ENCODE data around the gene TMEM53. TPM values are rescaled to one million over a fixed set of nuclear protein-coding genes. Genes with fewer than 3 reads are reported as not detected.
A peak's percentile ranks its signal among the peaks of the same experiment; 100 is the strongest.

TMEM53 gene
- total RNA-seq, 1 experiment from 2014 or later, result 8.2 TPM

- TF ChIP-seq ZSCAN18 (CRISPR knock-in tag; IDR thresholded peaks at IDR 0.05) (no peak), NR3C1 (CRISPR knock-in tag; conservative IDR thresholded peaks at IDR 0.05; ENCODE audit: low read depth) (no peak), HMGA2 (CRISPR knock-in tag; IDR thresholded peaks at IDR 0.05) (no peak), GABPB1 (CRISPR knock-in tag; IDR thresholded peaks at IDR 0.05) (no peak), ZNF219 (CRISPR knock-in tag; IDR thresholded peaks at IDR 0.05; ENCODE audit: borderline replicate concordance) (no peak)
- TF ChIP-seq, protein P1, sequence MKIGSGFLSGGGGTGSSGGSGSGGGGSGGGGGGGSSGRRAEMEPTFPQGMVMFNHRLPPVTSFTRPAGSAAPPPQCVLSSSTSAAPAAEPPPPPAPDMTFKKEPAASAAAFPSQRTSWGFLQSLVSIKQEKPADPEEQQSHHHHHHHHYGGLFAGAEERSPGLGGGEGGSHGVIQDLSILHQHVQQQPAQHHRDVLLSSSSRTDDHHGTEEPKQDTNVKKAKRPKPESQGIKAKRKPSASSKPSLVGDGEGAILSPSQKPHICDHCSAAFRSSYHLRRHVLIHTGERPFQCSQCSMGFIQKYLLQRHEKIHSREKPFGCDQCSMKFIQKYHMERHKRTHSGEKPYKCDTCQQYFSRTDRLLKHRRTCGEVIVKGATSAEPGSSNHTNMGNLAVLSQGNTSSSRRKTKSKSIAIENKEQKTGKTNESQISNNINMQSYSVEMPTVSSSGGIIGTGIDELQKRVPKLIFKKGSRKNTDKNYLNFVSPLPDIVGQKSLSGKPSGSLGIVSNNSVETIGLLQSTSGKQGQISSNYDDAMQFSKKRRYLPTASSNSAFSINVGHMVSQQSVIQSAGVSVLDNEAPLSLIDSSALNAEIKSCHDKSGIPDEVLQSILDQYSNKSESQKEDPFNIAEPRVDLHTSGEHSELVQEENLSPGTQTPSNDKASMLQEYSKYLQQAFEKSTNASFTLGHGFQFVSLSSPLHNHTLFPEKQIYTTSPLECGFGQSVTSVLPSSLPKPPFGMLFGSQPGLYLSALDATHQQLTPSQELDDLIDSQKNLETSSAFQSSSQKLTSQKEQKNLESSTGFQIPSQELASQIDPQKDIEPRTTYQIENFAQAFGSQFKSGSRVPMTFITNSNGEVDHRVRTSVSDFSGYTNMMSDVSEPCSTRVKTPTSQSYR (CRISPR knock-in tag; IDR thresholded peaks at IDR 0.05), result no peak
Observed at GRCh38 chr1:44644806-44645205, 29.5 kb downstream of the TMEM53 start (continued).

- ChIA-PET CTCF (interaction anchor here (6.9 kb wide), 1 partner anchor 8 kb away, joined by 42 read pairs; no protein-coding TSS in a partner anchor), POLR2A (no interaction called here)
- DNase-seq (ENCODE audit: low spot score) (no peak), ATAC-seq (no peak)
- peaks cover 2% of the 10 kb centered on the region for H3K4me1 Mint-ChIP-seq
- H3K27me3 Mint-ChIP-seq (ENCODE audit: low read depth), result no peaks in the 10 kb centered on the region
- no peaks in the 10 kb centered on the region for H3K9me3 Mint-ChIP-seq
- no peak overlapping the region for H3K27ac Mint-ChIP-seq
- no peak overlapping the region for H3K4me3 Mint-ChIP-seq
- H3K36me3 Mint-ChIP-seq, result peaks cover 55% of the 10 kb centered on the region
- no peak for TF ChIP-seq ZNF263 (CRISPR knock-in tag; IDR thresholded peaks at IDR 0.05; ENCODE audit: low read depth)
Observed at GRCh38 chr1:44643721-44644334, 30.5 kb downstream of the TMEM53 start.

DNA sequence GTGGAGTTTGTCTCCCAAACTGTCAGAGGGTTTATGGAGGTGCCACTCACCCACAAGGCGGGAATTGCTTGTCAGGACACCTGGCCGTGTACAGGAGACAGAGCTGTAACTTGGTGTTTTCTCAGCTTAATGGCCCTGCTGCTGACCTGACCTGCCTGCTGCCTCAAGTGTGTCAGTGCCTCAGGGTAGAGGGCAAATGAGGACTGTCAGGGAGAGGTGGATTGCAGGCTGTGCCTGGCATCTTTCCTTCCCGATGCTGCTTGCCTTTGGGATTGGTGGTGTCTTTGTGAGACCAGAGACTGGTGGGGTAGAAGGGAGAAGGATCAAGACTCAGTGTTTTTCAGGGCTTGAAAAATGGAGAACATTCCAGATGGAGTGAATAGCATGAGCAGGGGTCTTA, 31.4 kb downstream of the TMEM53 start:
- Mint-ChIP-seq H3K36me3 (peaks cover 57% of the 10 kb centered on the region), H3K4me3 (no peak overlapping the region), H3K4me1 (no peaks in the 10 kb centered on the region), H3K27ac (peak overlapping the region; percentile 7; the same call in 1 of the 2 replicates), H3K9me3 (no peaks in the 10 kb centered on the region), H3K27me3 (ENCODE audit: low read depth) (no peaks in the 10 kb centered on the region)
- no peak for ATAC-seq
- no peak for DNase-seq (ENCODE audit: low spot score)
- CTCF ChIA-PET, result interaction anchor here (0.5 to 6.9 kb wide), 2 partner anchors 9 to 404 kb away, joined by 3 to 42 read pairs; no protein-coding TSS in a partner anchor
- POLR2A ChIA-PET, result interaction anchor here (0.6 kb wide), 1 partner anchor 281 kb away, joined by 3 read pairs; no protein-coding TSS in a partner anchor
- TF ChIP-seq ZNF423 (CRISPR knock-in tag; IDR thresholded peaks at IDR 0.05) (no peak), ZNF138 (CRISPR knock-in tag; conservative IDR thresholded peaks at IDR 0.05) (no peak), ESRRA (CRISPR knock-in tag; IDR thresholded peaks at IDR 0.05; ENCODE audit: borderline replicate concordance) (no peak), RORB (CRISPR knock-in tag; IDR thresholded peaks at IDR 0.05) (no peak), ETV6 (CRISPR knock-in tag; IDR thresholded peaks at IDR 0.05) (no peak), E2F1 (CRISPR knock-in tag; IDR thresholded peaks at IDR 0.05) (no peak), CDX4 (CRISPR knock-in tag; IDR thresholded peaks at IDR 0.05; ENCODE audit: borderline replicate concordance) (no peak), SOX15 (CRISPR knock-in tag; IDR thresholded peaks at IDR 0.05) (no peak), ZBTB43 (CRISPR knock-in tag; IDR thresholded peaks at IDR 0.05) (no peak), ZNF219 (CRISPR knock-in tag; IDR thresholded peaks at IDR 0.05; ENCODE audit: borderline replicate concordance) (no peak), FOXK1 (CRISPR knock-in tag; IDR thresholded peaks at IDR 0.05) (no peak), AR (CRISPR knock-in tag; IDR thresholded peaks at IDR 0.05) (no peak)
